Right lobe of liver (tissue), 6 donors: ENCODE measurements around the gene WDR27. TPM values are rescaled to one million over a fixed set of nuclear protein-coding genes. Genes with fewer than 3 reads are reported as not detected.
A peak's percentile ranks its signal among the peaks of the same experiment; 100 is the strongest.

ENCODE experiments used
- ATAC-seq, 4 donors: fragments of 200-7000 bp; cut with Tn5 transposase; one replicate each; pipeline ENCODE4 v1.9.1; 2020; ENCODE audit warnings: mild to moderate bottlenecking in 4 of 4, moderate library complexity in 4 of 4
- DNase-seq, 3 donors: peaks; one replicate each; pipeline ENCODE4 v3.0.0-alpha.2; 2020
- H3K27ac ChIP-seq, 3 donors: fragments of 200-600 bp; one replicate each; pipeline ENCODE4 v1.8.0; 2022
- H3K27me3 ChIP-seq, 2 donors: fragments of 200-600 bp; one replicate each; pipeline ENCODE4 v1.8.0; 2022
- H3K36me3 ChIP-seq, 4 donors: fragments of 200-600 bp; sonication (generic) in 1 of 4; one replicate each; pipeline versions ENCODE4 v1.5.1 to v1.8.0; 2017 to 2022; ENCODE audit warnings: control low read depth in 1 of 4
- H3K4me1 ChIP-seq, 4 donors: fragments of 200-600 bp; sonication (generic) in 1 of 4; one replicate each; pipeline versions ENCODE4 v1.5.1 to v1.8.0; 2017 to 2022; ENCODE audit warnings: control low read depth in 1 of 4
- H3K4me3 ChIP-seq, 3 donors: fragments of 200-600 bp; one replicate each; pipeline ENCODE4 v1.8.0; 2022
- H3K9me3 ChIP-seq, 4 donors: fragments of 200-600 bp; sonication (generic) in 1 of 4; one replicate each; pipeline versions ENCODE4 v1.5.1 to v1.8.0; 2017 to 2022; ENCODE audit warnings: control low read depth in 1 of 4
- CTCF ChIP-seq, 4 donors: fragments of 200-600 bp in 3 of 4; fragments of 450-650 bp in 1 of 4; IDR thresholded peaks; one replicate each; pipeline versions ENCODE4 v1.5.1 to v1.8.0; 2016 to 2022; ENCODE audit warnings: antibody characterized with exemption in 4 of 4, mild to moderate bottlenecking in 2 of 4
- POLR2A ChIP-seq: fragments of 450-650 bp; IDR thresholded peaks from one replicate; pipeline ENCODE4 v1.6.1; 2017; ENCODE audit warnings: antibody characterized with exemption, mild to moderate bottlenecking
- WGBS: methylation state at CpG from one replicate; pipeline ENCODE4 v1.1.6; 2018; ENCODE audit warnings: low coverage, low lambda C conversion rate; ENCODE audit not compliant: insufficient coverage; ENCODE audit errors: missing lambda C conversion rate; 5-methylcytosine and 5-hydroxymethylcytosine counted together
- intact Hi-C, 2 donors: fragments of 100-400 bp; cut with DNase I; formaldehyde crosslinking; loops; one replicate each; pipeline versions ENCODE4 v1.11.2 to v1.14.1; 2022
- total RNA-seq, 6 experiments: library from RNA; depleted of rRNA in 2 of 6; stranded (reverse); fragments of >200 nt in 2 of 6; fragmentation: NEBNext Ultra II Directional in 3 of 6; extraction: Animal tissue kit (Norgen Biotek cat#: 25700) in 3 of 6; gene quantifications; one replicate each; pipeline versions ENCODE4 v1.1.0 to v1.2.4, GENCODE V29; 2016 to 2023
- donor health status: DM: no; HTN: yes; CAD: no.
- donor health status: DM: no; HTN: no; CAD: no.
- donor health status: DM: no; HTN: no; CAD: no.
- donor health status: DM: no; HTN: yes; CAD: no.
- donor health status: DM: no; HTN: yes; CAD: no.

The WDR27 gene
- total RNA-seq, 6 experiments from 2014 or later, result 8.2 to 26.8 (median 12.7) TPM

GRCh38 chr6:169420912-169421543 is 280.8 kb downstream of the WDR27 start:
- intact Hi-C loops, result no loop called here
- no peaks in the 10 kb centered on the region for H3K36me3 ChIP-seq
- ATAC-seq (peak in 1 of 4 donors; percentile 99), DNase-seq (peak in 1 of 3 donors; percentile 73)
- no peaks in the 10 kb centered on the region for H3K9me3 ChIP-seq
- no peaks in the 10 kb centered on the region for H3K27me3 ChIP-seq
- no peak for TF ChIP-seq POLR2A
- TF ChIP-seq CTCF (IDR thresholded peaks at IDR 0.05), result peak in 2 of 4 donors; percentile 56 to 57
- H3K27ac ChIP-seq, result no peak overlapping the region
- H3K4me1 ChIP-seq, result no peaks in the 10 kb centered on the region
- 56% methylated on average over 4 of the region's 15 CpGs for WGBS
- no peak overlapping the region for H3K4me3 ChIP-seq

- H3K4me3 ChIP-seq, result no peak overlapping the region
- no peak for ATAC-seq
- no peak for DNase-seq
- no peaks in the 10 kb centered on the region for H3K36me3 ChIP-seq
- TF ChIP-seq CTCF (IDR thresholded peaks at IDR 0.05) (no peak), POLR2A (no peak)
- no peaks in the 10 kb centered on the region for H3K9me3 ChIP-seq
- 62% methylated on average over 1 of the region's 1 CpG for WGBS
- H3K4me1 ChIP-seq, result no peaks in the 10 kb centered on the region
- intact Hi-C loops, result no loop called here
- H3K27ac ChIP-seq, result no peak overlapping the region
- H3K27me3 ChIP-seq, result no peaks in the 10 kb centered on the region
These were observed 284.7 kb downstream of the WDR27 start for GRCh38 chr6:169417101-169417500.

- no peak overlapping the region for H3K27ac ChIP-seq
- no peaks in the 10 kb centered on the region for H3K27me3 ChIP-seq
- no peak for DNase-seq
- 43% methylated on average over 3 of the region's 3 CpGs for WGBS
- H3K36me3 ChIP-seq, result no peaks in the 10 kb centered on the region
- H3K9me3 ChIP-seq, result no peaks in the 10 kb centered on the region
- TF ChIP-seq POLR2A (no peak), CTCF (IDR thresholded peaks at IDR 0.05) (no peak)
- intact Hi-C loops, result no loop called here
- H3K4me3 ChIP-seq, result no peak overlapping the region
- H3K4me1 ChIP-seq, result no peaks in the 10 kb centered on the region
- ATAC-seq, result no peak
These were observed 285.6 kb downstream of the WDR27 start for GRCh38 chr6:169416249-169416648.

- Histone ChIP-seq H3K4me3 (no peak overlapping the region), H3K4me1 (no peaks in the 10 kb centered on the region), H3K9me3 (no peaks in the 10 kb centered on the region), H3K27ac (no peak overlapping the region), H3K36me3 (no peaks in the 10 kb centered on the region), H3K27me3 (no peaks in the 10 kb centered on the region)
- 79% methylated on average over 4 of the region's 4 CpGs for WGBS
- no peak for TF ChIP-seq CTCF (IDR thresholded peaks at IDR 0.05)
- TF ChIP-seq POLR2A, result no peak
- DNase-seq (no peak), ATAC-seq (no peak)
- intact Hi-C loops, result no loop called here
These were observed 286.6 kb downstream of the WDR27 start for GRCh38 chr6:169415179-169415578.
